K562 (cell line): ENCODE data around the gene RNLS. TPM values are rescaled to one million over a fixed set of nuclear protein-coding genes. Genes with fewer than 3 reads are reported as not detected.

Source experiments
- ATAC-seq: fragments of 200-7000 bp; cut with Tn5 transposase; 3 replicates; pipeline ENCODE4 v1.9.1; 2020; ENCODE audit warnings: moderate library complexity
- BruUV-seq: library from RNA; stranded (reverse); fragments of 400-500 nt; replicated peaks from 2 replicates; lab custom pipeline; 2021; lab: Mats Ljungman, UMichigan
- CTCF ChIA-PET: fragments of 300-600 bp; formaldehyde crosslinking; extraction: SDS; loops from one replicate; lab custom pipeline; 2021; ENCODE audit warnings: low intra/inter-chr PET ratio; lab: Yijun Ruan, JAX
- POLR2A ChIA-PET: fragments of 300-600, 350-650 bp; sonication (Branson Sonifier 250); formaldehyde crosslinking; extraction: SDS; loops from one replicate; lab custom pipeline; 2021; ENCODE audit warnings: antibody characterized with exemption, inconsistent platforms; lab: Yijun Ruan, JAX
- DNase-seq, 4 experiments: peaks; one replicate each; pipeline versions ENCODE4 v3.0.0 to v3.0.0-alpha.2; 2011 to 2018; ENCODE audit warnings: low spot score in 3 of 4, mixed read lengths in 3 of 4; ENCODE audit errors: extremely low read depth in 1 of 4
- FAIRE-seq: peaks from 2 replicates; lab custom pipeline; 2011; peaks lifted over from hg19 to GRCh38; lab: Jason Lieb, UNC
- H2AFZ ChIP-seq: 2 replicates; pipeline ENCODE4 v1.6.0; 2011; ENCODE audit warnings: low read depth, low read length, control low read depth, inconsistent platforms
- H3K27ac ChIP-seq: fragments of 200-600 bp; 3 replicates; pipeline ENCODE4 v1.8.0; 2011; ENCODE audit warnings: low read depth, mild to moderate bottlenecking, control low read depth, inconsistent platforms, low read length, moderate library complexity, mixed read lengths; ENCODE audit errors: extremely low read depth
- H3K27me3 ChIP-seq, 2 experiments: fragments of 300-600 bp in 1 of 2; 2 replicates in 1 of 2; 3 replicates in 1 of 2; pipeline versions ENCODE4 v1.6.0 to v1.8.0; 2011; ENCODE audit warnings: inconsistent platforms in 2 of 2, low read length in 2 of 2, mild to moderate bottlenecking in 1 of 2, mixed read lengths in 1 of 2, moderate library complexity in 1 of 2; ENCODE audit not compliant: control insufficient read depth in 2 of 2, insufficient read depth in 2 of 2
- H3K36me3 ChIP-seq: fragments of 300-600 bp; 3 replicates; pipeline ENCODE4 v1.8.0; 2011; ENCODE audit warnings: mild to moderate bottlenecking, low read length, inconsistent platforms; ENCODE audit not compliant: control insufficient read depth, insufficient read depth
- H3K4me1 ChIP-seq, 2 experiments: fragments of 200-600 bp in 1 of 2; replicated peaks in 1 of 2; 2 replicates in 1 of 2; 3 replicates in 1 of 2; pipeline versions ENCODE4 v1.5.1 to v1.8.0; 2011; ENCODE audit warnings: inconsistent platforms in 2 of 2, low read length in 2 of 2, mild to moderate bottlenecking in 1 of 2, mixed read lengths in 1 of 2, moderate library complexity in 1 of 2; ENCODE audit not compliant: control insufficient read depth in 2 of 2, insufficient read depth in 2 of 2
- H3K4me2 ChIP-seq: 2 replicates; pipeline ENCODE4 v1.6.1; 2011; ENCODE audit warnings: low read length, control low read depth, inconsistent platforms, mixed read lengths; ENCODE audit not compliant: insufficient read depth
- H3K4me3 ChIP-seq: fragments of 200-600 bp; sonication (generic), shearing (Covaris generic); 2 replicates; pipeline ENCODE4 v1.5.1; 2016; ENCODE audit warnings: control low read depth, inconsistent platforms
- H3K79me2 ChIP-seq: fragments of 200-600 bp; 3 replicates; pipeline ENCODE4 v1.8.0; 2011; ENCODE audit warnings: low read length, inconsistent platforms; ENCODE audit not compliant: control insufficient read depth, insufficient read depth
- H3K9ac ChIP-seq, 2 experiments: 2 replicates each; pipeline versions ENCODE4 v1.6.0 to v1.6.1; 2011; ENCODE audit warnings: low read depth in 2 of 2, low read length in 2 of 2, control low read depth in 1 of 2, inconsistent platforms in 1 of 2, mild to moderate bottlenecking in 1 of 2, mixed read lengths in 1 of 2; ENCODE audit not compliant: insufficient read depth in 1 of 2
- H3K9me1 ChIP-seq: one replicate; pipeline ENCODE4 v1.6.0; 2011; ENCODE audit warnings: inconsistent platforms, mild to moderate bottlenecking, low read length, moderate library complexity; ENCODE audit not compliant: control insufficient read depth, insufficient read depth
- H3K9me3 ChIP-seq: replicated peaks from 2 replicates; pipeline ENCODE4 v1.5.1; 2011; ENCODE audit warnings: low read depth, low read length, inconsistent platforms; ENCODE audit not compliant: control insufficient read depth, insufficient read depth
- H4K20me1 ChIP-seq: replicated peaks from 2 replicates; pipeline ENCODE4 v1.6.1; 2011; ENCODE audit warnings: low read length, inconsistent platforms, mixed read lengths; ENCODE audit not compliant: control insufficient read depth, insufficient read depth
- ARID3B ChIP-seq: fragments of 250-450 bp; sonication (Bioruptor Pico); IDR thresholded peaks from 2 replicates; pipeline ENCODE4 v1.4.0; 2020; ENCODE audit warnings: borderline replicate concordance
- BRF1 ChIP-seq: IDR thresholded peaks from 3 replicates; pipeline ENCODE4 v1.6.1; 2011; ENCODE audit warnings: borderline replicate concordance, mild to moderate bottlenecking; ENCODE audit not compliant: insufficient read length; ENCODE audit errors: extremely low read depth
- BRF2 ChIP-seq: IDR thresholded peaks from 3 replicates; pipeline ENCODE4 v1.6.1; 2011; ENCODE audit warnings: borderline replicate concordance, mild to moderate bottlenecking; ENCODE audit not compliant: insufficient read length, insufficient read depth
- CUX1 ChIP-seq: fragments of 200-800 bp; sonication (Bioruptor generic); IDR thresholded peaks from 2 replicates; pipeline ENCODE4 v1.6.1; 2016; ENCODE audit warnings: missing genetic modification characterization, missing compliant biosample characterization
- FIP1L1 ChIP-seq: fragments of 200-400 bp; formaldehyde crosslinking; IDR thresholded peaks from 2 replicates; pipeline ENCODE4 v1.6.1; 2018; ENCODE audit warnings: mild to moderate bottlenecking, low read depth, low read length; ENCODE audit not compliant: poor library complexity, severe bottlenecking
- MBD1 ChIP-seq: fragments of 250-450 bp; sonication (Bioruptor Pico); IDR thresholded peaks from 2 replicates; pipeline ENCODE4 v1.8.0; 2022; ENCODE audit warnings: inconsistent platforms
- MCM3 ChIP-seq: fragments of 450-650 bp; IDR thresholded peaks from 2 replicates; pipeline ENCODE4 v1.6.1; 2016
- STAG1 ChIP-seq: sonication (generic); formaldehyde crosslinking; IDR thresholded peaks from 2 replicates; pipeline ENCODE4 v1.5.0; 2020; ENCODE audit warnings: missing genetic modification reagents, borderline replicate concordance
- TAF1 ChIP-seq: IDR thresholded peaks from 2 replicates; pipeline ENCODE4 v1.6.1; 2011; ENCODE audit warnings: mild to moderate bottlenecking, low read length, moderate library complexity; ENCODE audit not compliant: insufficient read depth, control insufficient read depth, severe bottlenecking; ENCODE audit errors: extremely low read depth
- ZC3H11A ChIP-seq: IDR thresholded peaks from 2 replicates; pipeline ENCODE4 v1.6.1; 2012; ENCODE audit warnings: low read depth, low read length, improper control_type of control experiment
- ZNF354B ChIP-seq: fragments of 250-450 bp; sonication (Bioruptor Pico); IDR thresholded peaks from 2 replicates; pipeline ENCODE4 v1.4.0; 2020
- ZNF668 ChIP-seq: fragments of 250-450 bp; sonication (Bioruptor Pico); IDR thresholded peaks from 2 replicates; pipeline ENCODE4 v1.8.0; 2022; ENCODE audit warnings: mild to moderate bottlenecking, inconsistent platforms
- ZNF696 ChIP-seq: fragments of 250-450 bp; sonication (Bioruptor Pico); conservative IDR thresholded peaks from 2 replicates; pipeline ENCODE4 v1.4.0; 2020; ENCODE audit warnings: mild to moderate bottlenecking, moderate library complexity
- WGBS: fragments of 100-300 bp; shearing (Covaris generic); methylation state at CpG from one replicate; pipeline ENCODE4 v1.1.6; 2016; ENCODE audit warnings: low coverage, mixed read lengths; ENCODE audit not compliant: insufficient coverage; ENCODE audit errors: missing lambda C conversion rate; 5-methylcytosine and 5-hydroxymethylcytosine counted together
- in situ Hi-C: fragments of 300-500 bp; cut with MboI; formaldehyde crosslinking; loops from 4 replicates; pipeline ENCODE4 v1.15.0; 2018; ENCODE audit warnings: inconsistent platforms, mixed read lengths
- intact Hi-C: fragments of 100-400 bp; cut with micrococcal nuclease; formaldehyde crosslinking; loops from 2 replicates; pipeline ENCODE4 v1.14.2; 2022
- polyA plus RNA-seq, 8 experiments: library from polyadenylated mRNA; depleted of rRNA in 4 of 8; stranded (reverse) in 5 of 8; unstranded in 3 of 8; fragments of >200 nt; fragmentation: Nextera tagmentation in 2 of 8; fragmentation: Illumina TruSeq in 1 of 8; extraction: Ambion mirVana in 2 of 8; extraction: Trizol in 1 of 8; gene quantifications; 2 replicates each; pipeline versions ENCODE4 v1.2.1 to v1.2.3, GENCODE V29; 2011 to 2014; ENCODE audit warnings: inconsistent platforms in 1 of 8, missing spikeins in 1 of 8
- total RNA-seq, 7 experiments: library from RNA; depleted of rRNA in 6 of 7; stranded (reverse); fragments of >200 nt in 6 of 7; fragmentation: Illumina TruSeq in 2 of 7; extraction: Trizol in 2 of 7; gene quantifications; 2 replicates each; pipeline versions ENCODE4 v1.2.1 to v1.2.3, GENCODE V29; 2011 to 2021; ENCODE audit warnings: low replicate concordance in 1 of 7

The RNLS gene
- total and polyA plus RNA-seq, 9 of the 15 experiments (the other 6 are each of a cell fraction or from before 2014, with no cell fraction given) = 0.14 to 0.72 (median 0.41) TPM; not detected in 3

- in situ Hi-C loops = no loop called here
- H3K36me3 ChIP-seq = no peaks in the 10 kb centered on the region
- POLR2A ChIA-PET = no interaction called here
Measured at GRCh38 chr10:88557256-88557655, 25.9 kb downstream of the RNLS start.

More at GRCh38 chr10:88557256-88557655, 25.9 kb downstream of the RNLS start:
- BruUV-seq = no TSS peak
- FAIRE-seq = no peak
- Histone ChIP-seq H3K27ac (no peak overlapping the region), H3K4me3 (no peak overlapping the region), H3K27me3 (no peaks in the 10 kb centered on the region), H3K4me2 (no peak overlapping the region), H3K4me1 (no peaks in the 10 kb centered on the region), H2AFZ (no peak overlapping the region), H4K20me1 (no peaks in the 10 kb centered on the region), H3K9ac (no peak overlapping the region), H3K79me2 (no peaks in the 10 kb centered on the region), H3K9me3 (no peaks in the 10 kb centered on the region), H3K9me1 (no peaks in the 10 kb centered on the region)
- no peak for ATAC-seq
- CTCF ChIA-PET = no interaction called here
- DNase-seq = no peak
- no peak for TF ChIP-seq ZC3H11A
- no peak for TF ChIP-seq ZNF696 (CRISPR knock-in tag)
- no peak for TF ChIP-seq BRF1
- TF ChIP-seq STAG1 = no peak
- no peak for TF ChIP-seq ARID3B
- TF ChIP-seq ZNF354B (CRISPR knock-in tag) = no peak
- TF ChIP-seq CUX1 (CRISPR knock-in tag) = no peak
- TF ChIP-seq MCM3 = no peak
- no peak for TF ChIP-seq BRF2
- TF ChIP-seq TAF1 = no peak
- TF ChIP-seq MBD1 = no peak
- TF ChIP-seq FIP1L1 = no peak
- TF ChIP-seq ZNF668 (CRISPR knock-in tag) = no peak
- intact Hi-C loops = no loop called here
- 0% methylated on average over 1 of the region's 1 CpG for WGBS
